ENCODE measurements around the gene UBAC1.
"Not testable (repeated sequence)": the region's sequence is repeated elsewhere in the genome, so short reads cannot be mapped to it uniquely, and the experiment has no call there.

The UBAC1 gene

GRCh38 chr9:135956802-135957174, 4.4 kb downstream of the UBAC1 start:
- no peak for DNase-seq

DNA sequence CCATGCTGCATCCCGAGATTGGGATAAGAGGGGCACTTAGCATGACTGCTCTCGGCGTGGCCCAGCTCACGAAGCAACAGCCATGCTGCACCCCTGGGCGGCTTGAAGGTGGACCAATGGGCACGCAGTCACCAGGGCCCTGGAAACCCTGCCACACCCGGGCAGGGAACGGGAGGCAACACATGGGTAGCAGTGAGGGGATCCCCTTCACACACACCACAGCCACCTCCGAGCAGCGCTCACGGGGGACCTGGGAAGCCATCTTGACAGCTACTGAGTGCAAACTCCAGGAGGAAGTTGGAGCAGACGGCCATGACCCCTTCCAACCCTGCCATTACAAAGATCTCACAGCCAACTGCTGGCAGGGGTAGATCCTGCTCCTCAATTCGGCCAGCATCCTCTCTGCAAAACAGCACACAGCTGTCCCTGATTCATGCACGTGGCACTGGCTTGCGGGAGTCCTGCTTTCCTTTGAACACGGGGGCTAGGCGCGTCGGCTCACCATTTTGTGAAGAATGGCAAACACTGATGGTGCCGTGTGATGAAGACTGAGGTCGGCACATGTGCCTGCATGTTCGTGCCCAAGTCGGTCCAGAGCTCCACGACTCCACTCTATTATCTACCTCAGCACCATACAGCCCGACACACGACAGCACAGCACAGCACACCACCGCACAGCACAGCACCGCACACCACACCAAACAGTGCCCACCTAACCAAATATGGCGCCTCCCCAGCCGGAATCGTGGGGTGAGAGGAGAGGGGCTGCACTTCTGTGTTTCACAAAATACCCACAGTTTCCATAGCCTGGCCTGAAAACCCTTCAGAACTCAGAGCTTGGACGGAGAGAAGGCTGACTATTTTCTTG, 5.0 kb downstream of the UBAC1 start:
- DNase-seq = no peak

DNA sequence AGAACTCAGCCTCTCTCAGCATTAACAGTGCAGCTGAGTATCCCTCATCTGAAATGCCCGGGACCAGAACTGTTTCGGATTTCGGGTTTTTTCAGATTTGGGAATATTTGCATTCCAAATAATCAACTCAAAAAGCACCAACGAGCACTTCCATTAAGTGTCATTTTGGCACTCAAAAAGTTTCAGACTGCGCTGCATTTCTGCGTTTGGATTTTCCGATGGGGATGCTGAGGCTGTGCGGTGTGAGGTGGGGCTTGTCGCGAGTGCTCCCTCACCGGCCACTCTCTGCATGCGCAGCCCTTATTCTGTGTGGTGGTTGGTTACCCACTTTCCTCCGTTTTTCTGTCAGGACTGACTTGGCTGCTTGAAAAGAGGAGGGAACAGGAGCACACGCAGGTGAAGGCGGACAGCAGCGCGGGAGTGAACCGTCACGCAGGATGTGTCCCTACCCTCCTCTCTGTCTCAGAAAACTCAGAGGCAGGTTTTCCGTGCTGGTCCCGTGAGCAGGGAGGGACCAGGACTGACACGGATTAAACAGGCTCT, 8.4 kb downstream of the UBAC1 start:
- DNase-seq = no peak

- DNase-seq = no peak
Observed at GRCh38 chr9:135951889-135952663, 9.1 kb downstream of the UBAC1 start.

- DNase-seq = not testable (repeated sequence)
Observed at GRCh38 chr9:135951310-135951709, 9.9 kb downstream of the UBAC1 start.

DNA sequence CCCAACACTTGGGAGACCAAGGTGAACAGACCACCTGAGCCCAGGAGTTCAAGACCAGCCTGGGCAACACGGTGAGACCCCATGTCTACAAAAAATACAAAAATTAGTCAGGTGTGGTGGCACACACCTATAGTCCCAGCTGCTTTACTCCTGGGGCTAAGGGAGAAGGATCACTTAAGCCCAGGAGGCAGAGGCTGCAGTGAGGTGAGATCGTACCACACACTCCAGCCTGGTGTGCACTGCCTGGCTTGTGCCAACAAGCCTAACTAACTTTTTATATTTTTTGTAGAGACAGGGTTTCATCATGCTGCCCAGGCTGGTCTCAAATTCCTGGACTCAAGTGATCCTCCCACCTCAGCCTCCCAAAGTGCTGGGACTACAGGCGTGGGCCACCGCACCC, 10.3 kb downstream of the UBAC1 start:
- DNase-seq = not testable (repeated sequence)

DNA sequence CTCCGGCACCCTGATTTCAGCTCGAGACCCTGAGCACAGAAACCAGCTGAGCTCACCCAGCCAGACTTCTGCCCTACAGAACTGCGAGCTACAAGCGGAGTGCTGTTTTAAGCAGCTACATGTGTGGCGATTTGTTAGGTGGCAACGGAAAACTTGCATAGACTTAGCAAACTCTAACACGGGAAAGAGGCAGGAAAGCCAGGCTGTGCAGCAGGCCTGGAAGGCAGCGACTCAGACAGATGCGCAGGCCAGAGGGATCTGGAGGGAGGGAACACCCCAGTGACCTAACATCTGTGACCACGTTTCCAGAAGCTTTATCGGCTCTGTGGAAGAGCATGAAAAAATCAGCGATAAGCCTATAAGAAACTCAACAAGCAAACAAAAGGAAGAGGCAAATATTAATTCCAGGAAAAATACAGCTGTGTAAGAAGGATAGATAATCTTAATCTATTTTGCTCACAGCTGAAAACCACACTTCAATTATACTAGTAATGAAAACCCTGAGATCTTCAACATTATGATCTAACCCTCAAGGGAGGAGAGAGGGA, 11.0 kb downstream of the UBAC1 start:
- no peak for DNase-seq

GRCh38 chr9:135949501-135950134, 11.6 kb downstream of the UBAC1 start:
- no peak for DNase-seq

GRCh38 chr9:135948968-135949367, 12.2 kb downstream of the UBAC1 start:
- DNase-seq = no peak

GRCh38 chr9:135948446-135948845, 12.7 kb downstream of the UBAC1 start:
- no peak for DNase-seq

DNA sequence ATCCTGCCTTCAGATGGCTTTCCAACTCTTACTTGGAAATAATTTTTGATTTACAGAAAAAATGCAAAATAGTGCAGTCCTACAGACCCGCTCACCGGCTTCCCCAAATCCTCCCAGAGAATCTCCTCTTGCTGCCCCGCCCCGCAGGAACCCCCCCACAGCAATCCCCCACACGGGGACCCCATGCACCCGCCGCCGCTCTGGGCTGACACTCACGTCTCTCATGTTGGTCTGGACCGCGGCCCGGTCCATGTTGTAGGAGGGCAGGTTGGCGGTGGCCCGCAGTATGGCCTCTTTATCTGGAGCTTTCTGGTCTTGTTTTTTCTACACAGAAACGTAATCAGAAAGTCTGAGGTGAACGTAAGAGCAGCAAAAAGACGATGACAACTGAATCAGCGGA, 13.6 kb downstream of the UBAC1 start:
- DNase-seq = no peak

DNA sequence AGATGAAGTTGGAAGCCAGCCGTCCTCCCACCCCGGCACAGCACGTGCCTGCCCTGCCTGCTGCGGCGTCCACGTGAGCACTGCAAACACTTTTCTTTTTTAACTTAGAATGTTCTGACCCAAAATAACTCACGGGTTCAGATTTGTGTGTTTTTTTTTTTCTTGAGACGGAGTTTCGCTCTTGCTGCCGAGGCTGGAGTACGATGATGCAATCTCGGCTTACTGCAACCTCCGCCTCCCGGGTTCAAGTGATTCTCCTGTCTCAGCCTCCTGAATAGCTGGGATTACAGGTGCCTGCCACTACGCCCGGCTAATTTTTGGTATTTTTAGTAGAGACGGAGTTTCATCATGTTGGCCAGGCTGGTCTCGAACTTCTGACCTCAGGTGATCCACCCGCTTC, 14.1 kb downstream of the UBAC1 start:
- DNase-seq = not testable (repeated sequence)

GRCh38 chr9:135946392-135946994, 14.7 kb downstream of the UBAC1 start:
- no peak for DNase-seq

- DNase-seq = no peak
Observed at GRCh38 chr9:135945969-135946368, 15.2 kb downstream of the UBAC1 start.

- DNase-seq = no peak
Observed at GRCh38 chr9:135944444-135945252, 16.5 kb downstream of the UBAC1 start.

GRCh38 chr9:135943604-135944003, 17.6 kb downstream of the UBAC1 start:
- DNase-seq = not testable (repeated sequence)

GRCh38 chr9:135941288-135941995, 19.7 kb downstream of the UBAC1 start:
- DNase-seq = no peak

DNA sequence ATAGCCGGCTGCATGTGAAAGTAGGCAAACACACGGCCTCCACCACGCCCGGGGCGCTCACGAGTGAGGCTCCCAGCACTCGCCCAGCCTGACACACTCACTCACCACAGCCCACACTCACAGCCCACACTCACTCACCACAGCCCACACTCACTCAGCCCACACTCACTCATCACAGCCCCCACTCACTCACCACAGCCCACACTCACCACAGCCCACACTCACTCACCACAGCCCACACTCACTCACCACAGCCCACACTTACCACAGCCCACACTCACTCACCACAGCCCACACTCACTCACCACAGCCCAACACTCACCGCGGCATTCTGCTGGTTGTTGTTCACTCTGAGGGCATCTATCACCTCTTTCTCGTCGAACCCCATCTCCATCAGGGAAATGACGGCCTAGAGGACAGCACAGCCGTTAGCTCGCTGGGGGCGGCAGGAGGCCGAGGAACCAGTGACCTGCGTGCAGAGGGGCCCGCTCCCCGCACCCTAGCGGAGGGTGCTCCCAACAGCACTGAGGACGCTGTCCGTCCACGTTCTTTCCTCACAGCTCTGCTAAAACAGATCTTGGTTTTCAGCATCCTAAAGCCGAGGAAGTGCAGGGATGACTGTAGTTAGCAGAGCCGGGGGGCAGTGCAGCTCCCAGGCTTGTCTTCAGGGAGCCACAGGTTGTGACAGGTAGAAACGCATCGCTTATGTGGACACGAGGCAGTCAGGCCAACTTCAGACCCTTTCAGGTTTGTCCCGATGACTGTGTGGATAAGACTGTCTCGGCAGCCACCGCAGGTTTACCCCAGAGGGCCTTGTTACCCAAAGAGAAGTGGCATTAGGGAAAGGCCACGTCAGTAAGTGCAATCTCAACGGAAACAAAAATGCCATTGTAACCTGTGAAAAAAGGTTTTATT, 21.6 kb downstream of the UBAC1 start:
- DNase-seq = no peak

DNA sequence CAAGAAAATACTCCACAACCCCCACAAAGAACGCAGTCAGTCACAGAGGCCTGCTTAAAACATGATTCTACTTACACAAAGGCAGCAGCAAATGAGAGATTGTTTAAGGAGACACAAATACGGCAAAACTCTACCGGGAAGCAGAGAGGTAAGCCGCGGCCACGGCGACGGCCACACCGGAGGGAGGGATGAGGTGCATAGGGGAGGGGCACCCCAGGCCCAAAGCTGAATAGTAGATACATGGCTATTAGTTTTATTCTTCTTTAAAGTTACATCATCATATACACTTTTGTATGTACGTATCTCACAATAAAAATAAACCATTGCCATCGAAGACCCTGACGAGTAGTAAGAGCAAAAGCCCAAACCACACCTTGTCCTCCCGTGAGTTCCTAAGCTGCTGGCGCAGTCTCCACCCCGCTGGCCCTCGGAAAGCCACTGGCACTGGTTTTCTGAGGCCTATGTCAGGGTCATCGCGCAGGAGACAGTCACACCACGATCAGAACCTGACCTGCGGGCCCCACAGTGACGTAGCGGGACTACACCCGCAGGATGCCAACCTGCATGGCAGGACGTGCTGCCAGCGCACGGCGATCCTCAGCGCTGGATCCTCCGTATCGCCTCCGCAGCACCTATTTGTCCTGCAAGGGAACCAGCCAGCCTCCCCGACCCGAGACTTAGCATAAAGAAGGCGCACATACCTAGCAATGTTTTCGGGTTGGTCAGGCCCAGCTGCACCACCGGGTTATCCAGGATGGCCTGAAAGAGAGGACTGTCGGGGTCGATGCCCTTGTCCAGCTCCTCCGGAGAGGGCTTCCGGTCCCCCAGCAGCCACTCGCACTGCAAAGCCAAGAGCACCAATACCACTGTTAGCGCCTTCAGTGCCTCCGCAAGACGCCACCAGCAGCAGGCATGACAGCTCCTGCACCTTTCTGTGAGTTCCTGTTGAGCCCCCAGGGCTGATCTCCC, 23.4 kb downstream of the UBAC1 start:
- DNase-seq = no peak

All from NCI-H1930 (cell line).